HCT116 (cell line): ENCODE results near the gene SLC22A8. TPM values are rescaled to one million over a fixed set of nuclear protein-coding genes. Genes with fewer than 3 reads are reported as not detected.

ENCODE experiments used
- ATAC-seq: fragments of 200-7000 bp; cut with Tn5 transposase; 2 replicates; pipeline ENCODE4 v1.9.1; 2020; ENCODE audit warnings: mild to moderate bottlenecking, moderate library complexity
- BruUV-seq: library from RNA; stranded (reverse); fragments of 400-500 nt; replicated peaks from 2 replicates; lab custom pipeline; 2021; lab: Mats Ljungman, UMichigan
- CTCF ChIA-PET: fragments of 300-600 bp; sonication (Branson Sonifier 250); formaldehyde crosslinking; loops from one replicate; lab custom pipeline; 2021; ENCODE audit warnings: antibody characterized with exemption; lab: Charles Lee
- POLR2A ChIA-PET: fragments of 300-600, 350-600 bp; sonication (Branson Sonifier 250); formaldehyde crosslinking; loops from one replicate; lab custom pipeline; 2021; ENCODE audit warnings: antibody characterized with exemption; lab: Charles Lee
- RAD21 ChIA-PET, 2 experiments: fragments of 300-600 bp; sonication (Branson Sonifier 250); formaldehyde crosslinking; loops; one replicate each; lab custom pipeline; 2023; ENCODE audit warnings: low total read pairs in 2 of 2; ENCODE audit not compliant: uncharacterized antibody in 2 of 2, unreplicated experiment in 2 of 2, low non-redundant PET in 1 of 2; lab: Charles Lee
- DNase-seq: peaks from one replicate; pipeline ENCODE4 v3.0.0-alpha.2; 2010; ENCODE audit warnings: low read depth, low spot score
- H2AFZ ChIP-seq: fragments of 200-600 bp; shearing (Covaris generic), sonication (generic); 2 replicates; pipeline ENCODE4 v1.6.1; 2017; ENCODE audit warnings: low read depth, mixed run types, mixed read lengths, antibody characterized with exemption, low read length; ENCODE audit not compliant: poor library complexity, severe bottlenecking
- H3K27ac ChIP-seq: 2 replicates; pipeline ENCODE4 v1.5.1; 2012; ENCODE audit warnings: low read depth, low read length
- H3K27me3 ChIP-seq: fragments of 200-600 bp; sonication (generic); 2 replicates; pipeline ENCODE4 v1.6.1; 2016; ENCODE audit warnings: mixed run types, low read length, mixed read lengths; ENCODE audit not compliant: insufficient read depth
- H3K36me3 ChIP-seq, 2 experiments: fragments of 200-500 bp in 1 of 2; fragments of 200-600 bp in 1 of 2; sonication (Bioruptor generic) in 1 of 2; sonication (generic) in 1 of 2; 2 replicates each; pipeline versions ENCODE4 v1.5.1 to v1.6.1; 2014 to 2016; ENCODE audit warnings: low read length in 2 of 2, inconsistent platforms in 1 of 2, mixed read lengths in 1 of 2, mixed run types in 1 of 2; ENCODE audit not compliant: insufficient read depth in 2 of 2, control insufficient read depth in 1 of 2
- H3K4me1 ChIP-seq, 2 experiments: fragments of 200-600 bp in 1 of 2; sonication (generic) in 1 of 2; 2 replicates each; pipeline versions ENCODE4 v1.5.1 to v1.6.1; 2012 to 2017; ENCODE audit warnings: low read length in 2 of 2, inconsistent platforms in 1 of 2, mild to moderate bottlenecking in 1 of 2, mixed read lengths in 1 of 2, mixed run types in 1 of 2, moderate library complexity in 1 of 2; ENCODE audit not compliant: insufficient read depth in 2 of 2, control insufficient read depth in 1 of 2
- H3K4me2 ChIP-seq: fragments of 200-600 bp; sonication (generic); 2 replicates; pipeline ENCODE4 v1.6.1; 2017; ENCODE audit warnings: mixed run types, low read length, mixed read lengths
- H3K4me3 ChIP-seq, 2 experiments: fragments of 200-600 bp in 1 of 2; sonication (generic) in 1 of 2; replicated peaks in 1 of 2; 2 replicates each; pipeline ENCODE4 v1.5.1; 2011 to 2016; ENCODE audit warnings: low read length in 2 of 2, control low read depth in 1 of 2, low read depth in 1 of 2, mild to moderate bottlenecking in 1 of 2, mixed read lengths in 1 of 2, mixed run types in 1 of 2
- H3K79me2 ChIP-seq: fragments of 200-600 bp; sonication (generic); 2 replicates; pipeline ENCODE4 v1.6.1; 2017; ENCODE audit warnings: mild to moderate bottlenecking, mixed run types, low read length, moderate library complexity, mixed read lengths; ENCODE audit not compliant: insufficient read depth
- H3K9ac ChIP-seq: fragments of 200-600 bp; sonication (generic); 2 replicates; pipeline ENCODE4 v1.6.1; 2016; ENCODE audit warnings: low read length, mixed read lengths
- H3K9me2 ChIP-seq: fragments of 200-600 bp; sonication (generic), shearing (Covaris generic); 2 replicates; pipeline ENCODE4 v1.6.1; 2017; ENCODE audit warnings: mixed run types, mild to moderate bottlenecking, moderate library complexity; ENCODE audit not compliant: insufficient read depth
- H3K9me3 ChIP-seq, 2 experiments: fragments of 200-500 bp in 1 of 2; fragments of 200-600 bp in 1 of 2; sonication (Bioruptor generic) in 1 of 2; sonication (generic) in 1 of 2; 2 replicates each; pipeline ENCODE4 v1.6.1; 2014 to 2017; ENCODE audit warnings: low read length in 2 of 2, mixed read lengths in 2 of 2, inconsistent platforms in 1 of 2, low read depth in 1 of 2, mild to moderate bottlenecking in 1 of 2, mixed run types in 1 of 2, moderate library complexity in 1 of 2; ENCODE audit not compliant: control insufficient read depth in 1 of 2, insufficient read depth in 1 of 2
- H4K20me1 ChIP-seq: fragments of 200-600 bp; sonication (generic), shearing (Covaris generic); 2 replicates; pipeline ENCODE4 v1.6.1; 2017; ENCODE audit warnings: mixed run types, mild to moderate bottlenecking, moderate library complexity; ENCODE audit not compliant: insufficient read depth
- ELF1 ChIP-seq: IDR thresholded peaks from 2 replicates; pipeline ENCODE4 v1.6.1; 2012; ENCODE audit warnings: low read depth, borderline replicate concordance
- FOSL1 ChIP-seq: IDR thresholded peaks from 2 replicates; pipeline ENCODE4 v1.6.1; 2012; ENCODE audit warnings: low read depth
- JUND ChIP-seq: IDR thresholded peaks from 2 replicates; pipeline ENCODE4 v1.6.1; 2012
- RAD21 ChIP-seq: IDR thresholded peaks from 2 replicates; pipeline ENCODE4 v1.6.1; 2012; ENCODE audit warnings: low read depth, mild to moderate bottlenecking
- REST ChIP-seq: IDR thresholded peaks from 2 replicates; pipeline ENCODE4 v1.6.1; 2012; ENCODE audit warnings: low read depth
- SIN3A ChIP-seq: IDR thresholded peaks from 2 replicates; pipeline ENCODE4 v1.6.1; 2012; ENCODE audit warnings: low read depth
- SP1 ChIP-seq: IDR thresholded peaks from 2 replicates; pipeline ENCODE4 v1.6.1; 2012; ENCODE audit warnings: low read depth
- ZNF274 ChIP-seq: fragments of 200-500 bp; sonication (Bioruptor generic); IDR thresholded peaks from 2 replicates; pipeline ENCODE4 v1.6.1; 2014; ENCODE audit warnings: mild to moderate bottlenecking, low read depth, low read length, inconsistent platforms
- intact Hi-C: fragments of 100-400 bp; cut with micrococcal nuclease; formaldehyde crosslinking; loops from 2 replicates; pipeline ENCODE4 v1.10.0; 2022
- total RNA-seq: library from RNA; stranded (reverse); gene quantifications from one replicate; pipeline ENCODE4 v1.2.1, GENCODE V29; 2021; ENCODE audit not compliant: unreplicated experiment
- TF ChIP-seq, protein P1 (sequence below): IDR thresholded peaks from 2 replicates; pipeline ENCODE4 v1.6.1; 2012

Gene SLC22A8
- total RNA-seq, 1 experiment from 2014 or later: not detected

DNA sequence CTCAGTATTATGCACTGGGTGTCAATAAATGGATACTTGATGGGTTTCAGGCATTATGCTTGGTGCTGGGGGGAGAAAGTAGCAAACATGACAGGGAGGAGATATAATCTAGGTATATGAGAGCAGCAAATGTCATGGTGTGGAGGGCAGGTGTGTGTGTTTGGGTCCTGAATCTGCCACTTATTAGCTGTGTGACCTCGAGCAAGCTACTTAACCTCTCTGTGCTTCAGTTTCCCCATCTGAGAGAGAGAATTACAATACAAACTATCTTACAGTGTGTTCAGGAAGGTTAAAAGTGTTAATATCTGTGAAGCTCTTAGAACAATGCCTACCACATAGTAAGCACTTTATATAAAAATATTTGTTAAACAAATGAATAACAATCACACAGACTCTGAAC, 2.8 kb downstream of the SLC22A8 start:
- Histone ChIP-seq H3K4me3 (no peak overlapping the region), H3K27me3 (no peaks in the 10 kb centered on the region), H3K9me3 (no peaks in the 10 kb centered on the region), H3K9ac (no peak overlapping the region)
- DNase-seq: no peak
- RAD21 ChIA-PET: no interaction called here
- intact Hi-C loops: no loop called here
- no peak for ATAC-seq
- TF ChIP-seq ZNF274 (no peak), SP1 (no peak), SIN3A (no peak), ELF1 (no peak), JUND (no peak), RAD21 (no peak), FOSL1 (no peak), REST (no peak)
- TF ChIP-seq, protein P1, sequence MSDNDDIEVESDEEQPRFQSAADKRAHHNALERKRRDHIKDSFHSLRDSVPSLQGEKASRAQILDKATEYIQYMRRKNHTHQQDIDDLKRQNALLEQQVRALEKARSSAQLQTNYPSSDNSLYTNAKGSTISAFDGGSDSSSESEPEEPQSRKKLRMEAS: no peak
- TF ChIP-seq, all 23 proteins: peak for 0
- no peak overlapping the region for H3K27ac ChIP-seq
- H3K79me2 ChIP-seq: no peaks in the 10 kb centered on the region
- peaks cover 6 to 9% of the 10 kb centered on the region in 2 experiments for H3K4me1 ChIP-seq
- ChIA-PET CTCF (no interaction called here), POLR2A (no interaction called here)
- H3K4me2 ChIP-seq: no peak overlapping the region
- H2AFZ ChIP-seq: no peak overlapping the region
- no peaks in the 10 kb centered on the region for H3K36me3 ChIP-seq
- no peaks in the 10 kb centered on the region for H3K9me2 ChIP-seq
- BruUV-seq: no TSS peak
- no peaks in the 10 kb centered on the region for H4K20me1 ChIP-seq
